Panc1 (cell line): ENCODE results near the gene MBD3L4. TPM values are rescaled to one million over a fixed set of nuclear protein-coding genes. Genes with fewer than 3 reads are reported as not detected.
"Not testable (repeated sequence)": the region's sequence is repeated elsewhere in the genome, so short reads cannot be mapped to it uniquely, and the experiment has no call there.

ENCODE experiments used
- ATAC-seq: fragments of 200-7000 bp; cut with Tn5 transposase; 2 replicates; pipeline ENCODE4 v1.9.1; 2020; ENCODE audit warnings: mild to moderate bottlenecking, moderate library complexity
- BruUV-seq: library from RNA; stranded (reverse); fragments of 400-500 nt; replicated peaks from 2 replicates; lab custom pipeline; 2021; lab: Mats Ljungman, UMichigan
- CTCF ChIA-PET: fragments of 300-600 bp; sonication (Branson Sonifier 250); formaldehyde crosslinking; loops from one replicate; lab custom pipeline; 2022; ENCODE audit warnings: antibody characterized with exemption; lab: Charles Lee
- POLR2A ChIA-PET: fragments of 300-600 bp; sonication (Branson Sonifier 250); formaldehyde crosslinking; loops from one replicate; lab custom pipeline; 2022; ENCODE audit warnings: antibody characterized with exemption; lab: Charles Lee
- DNase-seq: peaks from one replicate; pipeline ENCODE4 v3.0.0-alpha.2; 2010; ENCODE audit warnings: low read depth, low spot score
- H3K27ac ChIP-seq: 2 replicates; pipeline ENCODE4 v1.5.1; 2011; ENCODE audit warnings: mild to moderate bottlenecking, low read length, inconsistent platforms
- H3K27me3 ChIP-seq: fragments of 200-500 bp; sonication (Bioruptor generic); 2 replicates; pipeline ENCODE4 v1.6.0; 2014; ENCODE audit warnings: low read length, inconsistent platforms; ENCODE audit not compliant: control insufficient read depth, insufficient read depth
- H3K36me3 ChIP-seq: fragments of 200-500 bp; sonication (Bioruptor generic); 2 replicates; pipeline ENCODE4 v1.5.1; 2014; ENCODE audit warnings: inconsistent platforms, mild to moderate bottlenecking, low read length, moderate library complexity; ENCODE audit not compliant: control insufficient read depth, insufficient read depth
- H3K4me1 ChIP-seq: 2 replicates; pipeline ENCODE4 v1.5.1; 2011; ENCODE audit warnings: inconsistent platforms, mild to moderate bottlenecking, low read length, moderate library complexity; ENCODE audit not compliant: control insufficient read depth, insufficient read depth
- H3K4me3 ChIP-seq, 2 experiments: 2 replicates each; pipeline ENCODE4 v1.5.1; 2011 to 2012; ENCODE audit warnings: low read depth in 2 of 2, low read length in 2 of 2, mild to moderate bottlenecking in 2 of 2, inconsistent platforms in 1 of 2, moderate library complexity in 1 of 2
- H3K9me3 ChIP-seq: fragments of 200-500 bp; sonication (Bioruptor generic); 2 replicates; pipeline ENCODE4 v1.5.1; 2014; ENCODE audit warnings: low read depth, mild to moderate bottlenecking, inconsistent platforms, low read length, moderate library complexity; ENCODE audit not compliant: control insufficient read depth, insufficient read depth
- CTCF ChIP-seq: fragments of 450-650 bp; IDR thresholded peaks from 2 replicates; pipeline ENCODE4 v1.5.1; 2017; ENCODE audit warnings: mild to moderate bottlenecking
- POLR2AphosphoS5 ChIP-seq: IDR thresholded peaks from 2 replicates; pipeline ENCODE4 v1.6.1; 2012; ENCODE audit warnings: mild to moderate bottlenecking, low read depth, low read length, moderate library complexity
- REST ChIP-seq, 2 experiments: IDR thresholded peaks; 2 replicates each; pipeline ENCODE4 v1.6.1; 2011 to 2012; ENCODE audit warnings: low read depth in 2 of 2, control low read depth in 1 of 2, low read length in 1 of 2, mild to moderate bottlenecking in 1 of 2, moderate library complexity in 1 of 2; ENCODE audit not compliant: insufficient read depth in 1 of 2
- SIN3A ChIP-seq: IDR thresholded peaks from 2 replicates; pipeline ENCODE4 v1.6.1; 2012; ENCODE audit warnings: low read depth, mild to moderate bottlenecking, low read length, moderate library complexity, borderline replicate concordance; ENCODE audit not compliant: insufficient read depth
- TCF7L2 ChIP-seq: IDR thresholded peaks from 2 replicates; pipeline ENCODE4 v1.6.1; 2011; ENCODE audit warnings: mild to moderate bottlenecking, low read depth, low read length, inconsistent platforms
- in situ Hi-C: cut with HindIII; loops from 2 replicates; pipeline ENCODE4 v1.10.0; 2016; ENCODE audit warnings: low sequenced_read_pairs, low pct_unique_long_range_greater_than_20kb
- intact Hi-C: fragments of 100-400 bp; cut with micrococcal nuclease; formaldehyde crosslinking; loops from one replicate; pipeline ENCODE4 v1.10.0; 2022; ENCODE audit not compliant: unreplicated experiment
- total RNA-seq: library from RNA; stranded (reverse); gene quantifications from one replicate; pipeline ENCODE4 v1.2.1, GENCODE V29; 2021; ENCODE audit not compliant: unreplicated experiment

MBD3L4 gene
- total RNA-seq, 1 experiment from 2014 or later, result not detected

- in situ Hi-C loops, result no loop called here
- no peak for ATAC-seq
Measured at GRCh38 chr19:7063339-7063738, 23.4 kb upstream of the MBD3L4 start.

GRCh38 chr19:7059977-7060376, 20.0 kb upstream of the MBD3L4 start:
- H3K4me3 ChIP-seq, H3K27me3 ChIP-seq, intact Hi-C loops, ATAC-seq, H3K36me3 ChIP-seq, POLR2A ChIA-PET, in situ Hi-C loops, CTCF ChIA-PET, H3K9me3 ChIP-seq, H3K4me1 ChIP-seq, H3K27ac ChIP-seq, DNase-seq, BruUV-seq: not testable (repeated sequence)

More at GRCh38 chr19:7063339-7063738, 23.4 kb upstream of the MBD3L4 start:
- TF ChIP-seq CTCF (no peak), POLR2AphosphoS5 (no peak), SIN3A (no peak), REST (IDR thresholded peaks at IDR 0.05; ENCODE audit: insufficient read depth in 1 of 2, low read depth in 2 of 2, low read length in 1 of 2) (no peak), TCF7L2 (no peak)
- Histone ChIP-seq H3K27me3 (no peaks in the 10 kb centered on the region), H3K4me1 (no peaks in the 10 kb centered on the region), H3K4me3 (no peak overlapping the region), H3K27ac (no peak overlapping the region), H3K36me3 (no peaks in the 10 kb centered on the region), H3K9me3 (no peaks in the 10 kb centered on the region)
- BruUV-seq, result no TSS peak
- ChIA-PET CTCF (no interaction called here), POLR2A (no interaction called here)
- intact Hi-C loops, result no loop called here
- no peak for DNase-seq

- H3K36me3 ChIP-seq, in situ Hi-C loops, H3K27ac ChIP-seq, intact Hi-C loops, H3K4me1 ChIP-seq, H3K27me3 ChIP-seq, ATAC-seq, POLR2A ChIA-PET, BruUV-seq, DNase-seq, H3K9me3 ChIP-seq, H3K4me3 ChIP-seq, CTCF ChIA-PET: not testable (repeated sequence)
Measured at GRCh38 chr19:7058576-7058975, 18.6 kb upstream of the MBD3L4 start, which contains the start of gene MBD3L3. TSS of gene MBD3L3 (minus strand) at chr19:7058676. CDS start at chr19:7058605, 71 bp downstream.

GRCh38 chr19:7056371-7056770, 16.4 kb upstream of the MBD3L4 start:
- in situ Hi-C loops, CTCF ChIA-PET, DNase-seq, intact Hi-C loops, H3K36me3 ChIP-seq, H3K4me3 ChIP-seq, H3K4me1 ChIP-seq, ATAC-seq, POLR2A ChIA-PET, H3K27ac ChIP-seq, H3K27me3 ChIP-seq, BruUV-seq, H3K9me3 ChIP-seq: not testable (repeated sequence)

- H3K27ac ChIP-seq, result not testable (repeated sequence)
Measured at GRCh38 chr19:7055679-7056078, 15.7 kb upstream of the MBD3L4 start.

More at GRCh38 chr19:7055679-7056078, 15.7 kb upstream of the MBD3L4 start:
- ATAC-seq, CTCF ChIA-PET, H3K36me3 ChIP-seq, H3K27me3 ChIP-seq, DNase-seq, in situ Hi-C loops, H3K9me3 ChIP-seq, H3K4me1 ChIP-seq, H3K4me3 ChIP-seq, POLR2A ChIA-PET, intact Hi-C loops, BruUV-seq: not testable (repeated sequence)
